H9 (cell line): ENCODE results near the gene ZBTB9. TPM values are rescaled to one million over a fixed set of nuclear protein-coding genes. Genes with fewer than 3 reads are reported as not detected.

ENCODE experiments used
- DNase-seq: peaks from one replicate; pipeline ENCODE4 v3.0.0-alpha.2; 2017
- H2AFZ ChIP-seq: one replicate; pipeline ENCODE4 v1.6.1; 2013; ENCODE audit warnings: mild to moderate bottlenecking, low read length, control low read depth, moderate library complexity
- H2AK5ac ChIP-seq: 2 replicates; pipeline ENCODE4 v1.6.1; 2013; ENCODE audit warnings: low read length, control low read depth, mixed read lengths; ENCODE audit not compliant: insufficient read length
- H2BK120ac ChIP-seq: one replicate; pipeline ENCODE4 v1.6.1; 2013; ENCODE audit warnings: low read depth, mild to moderate bottlenecking, low read length, control low read depth, inconsistent platforms; ENCODE audit not compliant: poor library complexity, severe bottlenecking
- H2BK12ac ChIP-seq: 2 replicates; pipeline ENCODE4 v1.6.1; 2013; ENCODE audit warnings: low read length, control low read depth, mixed read lengths, low read depth; ENCODE audit not compliant: insufficient read length
- H2BK15ac ChIP-seq: 2 replicates; pipeline ENCODE4 v1.6.1; 2013; ENCODE audit warnings: low read depth, low read length, control low read depth
- H2BK20ac ChIP-seq: one replicate; pipeline ENCODE4 v1.6.1; 2013; ENCODE audit warnings: low read depth, mild to moderate bottlenecking, low read length, control low read depth, inconsistent platforms; ENCODE audit not compliant: poor library complexity, severe bottlenecking
- H2BK5ac ChIP-seq: 2 replicates; pipeline ENCODE4 v1.6.1; 2013; ENCODE audit warnings: low read length, control low read depth, mixed read lengths; ENCODE audit not compliant: insufficient read length
- H3K14ac ChIP-seq: 2 replicates; pipeline ENCODE4 v1.6.1; 2013; ENCODE audit warnings: low read length, control low read depth; ENCODE audit not compliant: insufficient read depth
- H3K18ac ChIP-seq: 2 replicates; pipeline ENCODE4 v1.6.1; 2013; ENCODE audit warnings: low read depth, mild to moderate bottlenecking, mixed read lengths, low read length, control low read depth; ENCODE audit not compliant: insufficient read length
- H3K23ac ChIP-seq: 2 replicates; pipeline ENCODE4 v1.6.1; 2013; ENCODE audit warnings: low read length, control low read depth, mixed read lengths, low read depth; ENCODE audit not compliant: insufficient read length
- H3K23me2 ChIP-seq: 2 replicates; pipeline ENCODE4 v1.6.1; 2013; ENCODE audit warnings: low read depth, mild to moderate bottlenecking, mixed read lengths, low read length, control low read depth; ENCODE audit not compliant: insufficient read length, poor library complexity, severe bottlenecking
- H3K27ac ChIP-seq: 2 replicates; pipeline ENCODE4 v1.5.1; 2013; ENCODE audit warnings: low read length, control low read depth, mixed read lengths, low read depth; ENCODE audit not compliant: insufficient read length
- H3K27me3 ChIP-seq: 2 replicates; pipeline ENCODE4 v1.6.1; 2013; ENCODE audit warnings: low read length, control low read depth, inconsistent platforms; ENCODE audit not compliant: insufficient read depth
- H3K4ac ChIP-seq: 2 replicates; pipeline ENCODE4 v1.6.1; 2013; ENCODE audit warnings: low read depth, mild to moderate bottlenecking, control low read depth, inconsistent platforms, low read length, moderate library complexity
- H3K4me1 ChIP-seq: 2 replicates; pipeline ENCODE4 v1.6.1; 2013; ENCODE audit warnings: low read length, control low read depth, inconsistent platforms; ENCODE audit not compliant: insufficient read depth
- H3K4me2 ChIP-seq: 2 replicates; pipeline ENCODE4 v1.6.1; 2013; ENCODE audit warnings: low read length, control low read depth, mixed read lengths; ENCODE audit not compliant: insufficient read length, insufficient read depth
- H3K56ac ChIP-seq: 2 replicates; pipeline ENCODE4 v1.6.1; 2013; ENCODE audit warnings: low read depth, mild to moderate bottlenecking, mixed read lengths, low read length, control low read depth; ENCODE audit not compliant: insufficient read length
- H3K79me1 ChIP-seq: 2 replicates; pipeline ENCODE4 v1.6.1; 2013; ENCODE audit warnings: low read depth, mild to moderate bottlenecking, moderate library complexity, low read length, control low read depth, inconsistent platforms; ENCODE audit not compliant: insufficient read depth, poor library complexity, severe bottlenecking
- H3K79me2 ChIP-seq: 2 replicates; pipeline ENCODE4 v1.6.1; 2013; ENCODE audit warnings: low read length, control low read depth, inconsistent platforms; ENCODE audit not compliant: insufficient read depth
- H3K9ac ChIP-seq: 2 replicates; pipeline ENCODE4 v1.6.1; 2013; ENCODE audit warnings: low read length, control low read depth, mixed read lengths; ENCODE audit not compliant: insufficient read length; ENCODE audit errors: extremely low read depth
- H3K9me3 ChIP-seq: one replicate; pipeline ENCODE4 v1.6.1; 2013; ENCODE audit warnings: low read depth, low read length, inconsistent platforms; ENCODE audit not compliant: control insufficient read depth
- H3T11ph ChIP-seq: one replicate; pipeline ENCODE4 v1.6.1; 2013; ENCODE audit warnings: mild to moderate bottlenecking, low read length, control low read depth, inconsistent platforms
- H4K20me1 ChIP-seq: one replicate; pipeline ENCODE4 v1.6.1; 2013; ENCODE audit not compliant: control insufficient read depth, insufficient read length, insufficient read depth
- H4K5ac ChIP-seq: 2 replicates; pipeline ENCODE4 v1.6.1; 2013; ENCODE audit warnings: low read depth, mild to moderate bottlenecking, mixed read lengths, low read length, control low read depth; ENCODE audit not compliant: insufficient read length
- H4K8ac ChIP-seq: replicated peaks from 2 replicates; pipeline ENCODE4 v1.6.1; 2013; ENCODE audit warnings: low read length, control low read depth, mixed read lengths, low read depth; ENCODE audit not compliant: insufficient read length
- H4K91ac ChIP-seq: 2 replicates; pipeline ENCODE4 v1.6.1; 2013; ENCODE audit warnings: low read depth, mild to moderate bottlenecking, moderate library complexity, mixed read lengths, low read length, control low read depth; ENCODE audit not compliant: insufficient read length
- H3K27ac Mint-ChIP-seq, 3 experiments: 2 replicates in 2 of 3; 3 replicates in 1 of 3; pipeline ENCODE4 v1.8.0; 2020 to 2021; ENCODE audit warnings: mixed read lengths in 3 of 3, mild to moderate bottlenecking in 1 of 3, moderate library complexity in 1 of 3
- H3K27me3 Mint-ChIP-seq: 2 replicates; pipeline ENCODE4 v1.8.0; 2021; ENCODE audit warnings: low read depth, mild to moderate bottlenecking, moderate library complexity, mixed read lengths
- H3K36me3 Mint-ChIP-seq, 3 experiments: 2 replicates in 2 of 3; 3 replicates in 1 of 3; pipeline ENCODE4 v1.8.0; 2020 to 2021; ENCODE audit warnings: low read depth in 3 of 3, mixed read lengths in 3 of 3; ENCODE audit not compliant: insufficient read depth in 1 of 3
- H3K4me1 Mint-ChIP-seq, 2 experiments: 2 replicates each; pipeline ENCODE4 v1.8.0; 2020; ENCODE audit warnings: mixed read lengths in 2 of 2
- H3K4me3 Mint-ChIP-seq, 2 experiments: 2 replicates in 1 of 2; 3 replicates in 1 of 2; pipeline ENCODE4 v1.8.0; 2020 to 2021; ENCODE audit warnings: mild to moderate bottlenecking in 2 of 2, mixed read lengths in 2 of 2, moderate library complexity in 1 of 2
- H3K9me3 Mint-ChIP-seq, 2 experiments: 2 replicates in 1 of 2; 3 replicates in 1 of 2; pipeline ENCODE4 v1.8.0; 2020; ENCODE audit warnings: mild to moderate bottlenecking in 2 of 2, mixed read lengths in 2 of 2, moderate library complexity in 1 of 2
- WGBS: extraction: QIAGEN DNeasy Blood & Tissue Kit; methylation state at CpG from one replicate; pipeline ENCODE4 v1.1.7; 2013; ENCODE audit warnings: missing lambda C conversion rate, low lambda C conversion rate, mixed read lengths; ENCODE audit not compliant: insufficient read length; ENCODE audit errors: extremely low coverage; 5-methylcytosine and 5-hydroxymethylcytosine counted together
- total RNA-seq: library from RNA; stranded (reverse); gene quantifications from 2 replicates; pipeline ENCODE4 v1.2.1, GENCODE V29; 2021
- TF ChIP-seq, protein P1 (sequence below): fragments of 200-600 bp; sonication (generic); conservative IDR thresholded peaks from 3 replicates; pipeline ENCODE4 v1.8.0; 2021; ENCODE audit warnings: antibody characterized with exemption, mild to moderate bottlenecking

The ZBTB9 gene
- total RNA-seq, 1 experiment from 2014 or later = 53.1 TPM

DNA sequence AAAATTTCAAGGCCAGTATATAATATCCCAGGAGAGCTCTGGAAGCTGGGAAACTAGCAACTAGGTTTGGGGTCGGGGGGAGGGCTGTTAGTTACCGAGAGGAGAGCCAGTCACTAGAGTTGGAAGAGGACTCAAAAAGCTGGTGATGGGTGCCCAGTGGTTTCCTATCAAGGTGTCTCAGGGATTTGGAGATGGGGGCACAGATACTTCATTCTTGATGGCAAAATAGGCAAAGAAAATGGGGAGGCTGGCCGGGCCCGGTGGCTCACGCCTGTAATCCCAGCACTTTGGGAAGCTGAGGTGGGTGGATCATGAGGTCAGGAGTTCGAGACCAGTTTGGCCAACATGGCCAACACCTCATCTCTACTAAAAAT is 42.8 kb upstream of the ZBTB9 start:
- peaks cover 30 to 67% (median 64%) of the 10 kb centered on the region in 3 experiments for H3K36me3 Mint-ChIP-seq
- Histone ChIP-seq H3K56ac (no peak overlapping the region), H3K79me1 (no peaks in the 10 kb centered on the region), H3K18ac (no peak overlapping the region), H2AFZ (no peak overlapping the region), H3K9me3 (no peaks in the 10 kb centered on the region), H4K91ac (no peak overlapping the region), H3K79me2 (peaks cover 3% of the 10 kb centered on the region; the same call in 1 of the 2 replicates), H2BK5ac (no peak overlapping the region), H3K4me1 (no peaks in the 10 kb centered on the region), H3K4me2 (peak overlapping the region; percentile 74), H4K8ac (no peak overlapping the region), H4K5ac (no peak overlapping the region), H3K23me2 (peaks cover 12% of the 10 kb centered on the region), H4K20me1 (no peaks in the 10 kb centered on the region), H2AK5ac (no peak overlapping the region), H3K27me3 (no peaks in the 10 kb centered on the region), H3K23ac (no peak overlapping the region), H2BK120ac (no peak overlapping the region), H3K14ac (no peak overlapping the region), H2BK12ac (no peak overlapping the region), H3K27ac (no peak overlapping the region), H2BK20ac (no peak overlapping the region), H3K9ac (no peak overlapping the region), H3K4ac (no peak overlapping the region), H2BK15ac (no peak overlapping the region), H3T11ph (no peak overlapping the region)
- TF ChIP-seq, protein P1, sequence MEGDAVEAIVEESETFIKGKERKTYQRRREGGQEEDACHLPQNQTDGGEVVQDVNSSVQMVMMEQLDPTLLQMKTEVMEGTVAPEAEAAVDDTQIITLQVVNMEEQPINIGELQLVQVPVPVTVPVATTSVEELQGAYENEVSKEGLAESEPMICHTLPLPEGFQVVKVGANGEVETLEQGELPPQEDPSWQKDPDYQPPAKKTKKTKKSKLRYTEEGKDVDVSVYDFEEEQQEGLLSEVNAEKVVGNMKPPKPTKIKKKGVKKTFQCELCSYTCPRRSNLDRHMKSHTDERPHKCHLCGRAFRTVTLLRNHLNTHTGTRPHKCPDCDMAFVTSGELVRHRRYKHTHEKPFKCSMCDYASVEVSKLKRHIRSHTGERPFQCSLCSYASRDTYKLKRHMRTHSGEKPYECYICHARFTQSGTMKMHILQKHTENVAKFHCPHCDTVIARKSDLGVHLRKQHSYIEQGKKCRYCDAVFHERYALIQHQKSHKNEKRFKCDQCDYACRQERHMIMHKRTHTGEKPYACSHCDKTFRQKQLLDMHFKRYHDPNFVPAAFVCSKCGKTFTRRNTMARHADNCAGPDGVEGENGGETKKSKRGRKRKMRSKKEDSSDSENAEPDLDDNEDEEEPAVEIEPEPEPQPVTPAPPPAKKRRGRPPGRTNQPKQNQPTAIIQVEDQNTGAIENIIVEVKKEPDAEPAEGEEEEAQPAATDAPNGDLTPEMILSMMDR = no peak
- peaks cover 30 to 44% of the 10 kb centered on the region in 2 experiments for H3K4me1 Mint-ChIP-seq
- no peak for DNase-seq
- H3K9me3 Mint-ChIP-seq = no peaks in the 10 kb centered on the region
- peaks cover 1% of the 10 kb centered on the region for H3K27me3 Mint-ChIP-seq
- peak overlapping the region; percentile 76 to 86 for H3K4me3 Mint-ChIP-seq
- WGBS = no CpG with 5 or more reads among the region's 6 CpGs
- peak overlapping the region; percentile 64 to 75 (median 65); a peak in 4 of 7 replicates for H3K27ac Mint-ChIP-seq
